ENCODE measurements around the gene MPG.

GRCh38 chr16:125011-125410 is 47.0 kb downstream of the MPG start:
- TF ChIP-seq, protein P1, sequence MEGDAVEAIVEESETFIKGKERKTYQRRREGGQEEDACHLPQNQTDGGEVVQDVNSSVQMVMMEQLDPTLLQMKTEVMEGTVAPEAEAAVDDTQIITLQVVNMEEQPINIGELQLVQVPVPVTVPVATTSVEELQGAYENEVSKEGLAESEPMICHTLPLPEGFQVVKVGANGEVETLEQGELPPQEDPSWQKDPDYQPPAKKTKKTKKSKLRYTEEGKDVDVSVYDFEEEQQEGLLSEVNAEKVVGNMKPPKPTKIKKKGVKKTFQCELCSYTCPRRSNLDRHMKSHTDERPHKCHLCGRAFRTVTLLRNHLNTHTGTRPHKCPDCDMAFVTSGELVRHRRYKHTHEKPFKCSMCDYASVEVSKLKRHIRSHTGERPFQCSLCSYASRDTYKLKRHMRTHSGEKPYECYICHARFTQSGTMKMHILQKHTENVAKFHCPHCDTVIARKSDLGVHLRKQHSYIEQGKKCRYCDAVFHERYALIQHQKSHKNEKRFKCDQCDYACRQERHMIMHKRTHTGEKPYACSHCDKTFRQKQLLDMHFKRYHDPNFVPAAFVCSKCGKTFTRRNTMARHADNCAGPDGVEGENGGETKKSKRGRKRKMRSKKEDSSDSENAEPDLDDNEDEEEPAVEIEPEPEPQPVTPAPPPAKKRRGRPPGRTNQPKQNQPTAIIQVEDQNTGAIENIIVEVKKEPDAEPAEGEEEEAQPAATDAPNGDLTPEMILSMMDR (IDR thresholded peaks at IDR 0.05), result no peak
- no peak for TF ChIP-seq ZFX (IDR thresholded peaks at IDR 0.05; ENCODE audit: borderline replicate concordance)
